ENCODE measurements around the gene HIC2.
"Not testable (repeated sequence)": the region's sequence is repeated elsewhere in the genome, so short reads cannot be mapped to it uniquely, and the experiment has no call there.

DNA sequence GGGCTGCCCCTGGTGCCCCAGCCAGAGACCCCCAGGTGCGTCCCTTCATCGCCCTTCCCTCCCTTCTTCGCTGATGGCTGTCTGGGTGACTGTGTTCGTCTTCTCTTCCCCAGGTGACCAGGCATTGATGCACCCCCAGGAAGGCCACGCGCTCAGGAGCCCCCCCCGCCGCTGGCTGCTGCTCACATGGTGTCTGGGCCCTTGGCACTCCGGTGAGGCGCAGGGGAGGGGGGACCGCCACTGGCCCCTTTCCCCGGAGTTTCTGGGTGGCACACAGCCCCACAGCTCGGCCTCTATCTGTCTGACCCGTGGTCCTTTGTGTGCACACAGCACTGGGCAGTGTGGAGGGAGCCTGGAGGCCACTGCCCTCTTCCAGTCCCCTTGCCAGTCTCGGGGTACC is 25.5 kb downstream of the HIC2 start:
- TF ChIP-seq, protein P1, sequence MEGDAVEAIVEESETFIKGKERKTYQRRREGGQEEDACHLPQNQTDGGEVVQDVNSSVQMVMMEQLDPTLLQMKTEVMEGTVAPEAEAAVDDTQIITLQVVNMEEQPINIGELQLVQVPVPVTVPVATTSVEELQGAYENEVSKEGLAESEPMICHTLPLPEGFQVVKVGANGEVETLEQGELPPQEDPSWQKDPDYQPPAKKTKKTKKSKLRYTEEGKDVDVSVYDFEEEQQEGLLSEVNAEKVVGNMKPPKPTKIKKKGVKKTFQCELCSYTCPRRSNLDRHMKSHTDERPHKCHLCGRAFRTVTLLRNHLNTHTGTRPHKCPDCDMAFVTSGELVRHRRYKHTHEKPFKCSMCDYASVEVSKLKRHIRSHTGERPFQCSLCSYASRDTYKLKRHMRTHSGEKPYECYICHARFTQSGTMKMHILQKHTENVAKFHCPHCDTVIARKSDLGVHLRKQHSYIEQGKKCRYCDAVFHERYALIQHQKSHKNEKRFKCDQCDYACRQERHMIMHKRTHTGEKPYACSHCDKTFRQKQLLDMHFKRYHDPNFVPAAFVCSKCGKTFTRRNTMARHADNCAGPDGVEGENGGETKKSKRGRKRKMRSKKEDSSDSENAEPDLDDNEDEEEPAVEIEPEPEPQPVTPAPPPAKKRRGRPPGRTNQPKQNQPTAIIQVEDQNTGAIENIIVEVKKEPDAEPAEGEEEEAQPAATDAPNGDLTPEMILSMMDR (IDR thresholded peaks at IDR 0.05), result not testable (repeated sequence)
- not testable (repeated sequence) for TF ChIP-seq POLR2A (IDR thresholded peaks at IDR 0.05)

Measured in uterus (tissue), 2 donors.